Measurements from ENCODE around the gene TMPRSS9.

GRCh38 chr19:2311093-2311492, 49.0 kb upstream of the TMPRSS9 start:
- TF ChIP-seq CTCF (IDR thresholded peaks at IDR 0.05) (no peak), REST (IDR thresholded peaks at IDR 0.05; ENCODE audit: insufficient read depth in 1 of 2, low read depth in 2 of 2, low read length in 1 of 2) (no peak), POLR2AphosphoS5 (IDR thresholded peaks at IDR 0.05; ENCODE audit: low read depth, low read length) (no peak), SIN3A (IDR thresholded peaks at IDR 0.05; ENCODE audit: borderline replicate concordance, insufficient read depth, low read depth, low read length) (no peak)
